Fibroblast of lung (primary cell): ENCODE measurements around the gene UBQLN1. TPM values are rescaled to one million over a fixed set of nuclear protein-coding genes. Genes with fewer than 3 reads are reported as not detected.
"Not testable (repeated sequence)": the region's sequence is repeated elsewhere in the genome, so short reads cannot be mapped to it uniquely, and the experiment has no call there.

Source experiments
- DNase-seq, 2 donors: peaks; one replicate each; pipeline versions ENCODE4 v3.0.0 to v3.0.0-alpha.2; 2010; ENCODE audit warnings: low read depth in 2 of 2
- H2AFZ ChIP-seq: 2 replicates; pipeline ENCODE4 v1.5.1; 2012; ENCODE audit warnings: low read length, control low read depth, inconsistent platforms
- H3K27ac ChIP-seq: 2 replicates; pipeline ENCODE4 v1.5.1; 2011; ENCODE audit warnings: low read length, control low read depth; ENCODE audit not compliant: insufficient read depth
- H3K27me3 ChIP-seq: 2 replicates; pipeline ENCODE4 v1.5.1; 2011; ENCODE audit warnings: mild to moderate bottlenecking, low read length; ENCODE audit not compliant: control insufficient read depth, insufficient read depth
- H3K36me3 ChIP-seq: 2 replicates; pipeline ENCODE4 v1.5.1; 2011; ENCODE audit warnings: low read length; ENCODE audit not compliant: control insufficient read depth, insufficient read depth
- H3K4me1 ChIP-seq: 2 replicates; pipeline ENCODE4 v1.5.1; 2011; ENCODE audit warnings: low read length; ENCODE audit not compliant: control insufficient read depth, insufficient read depth; ENCODE audit errors: extremely low read depth
- H3K4me2 ChIP-seq: 2 replicates; pipeline ENCODE4 v1.5.1; 2011; ENCODE audit warnings: low read length, control low read depth; ENCODE audit not compliant: insufficient read depth; ENCODE audit errors: extremely low read depth
- H3K4me3 ChIP-seq, 4 experiments: fragments of 200-600 bp in 1 of 4; sonication (generic) in 1 of 4; replicated peaks in 1 of 4; 2 replicates each; pipeline ENCODE4 v1.5.1; 2011 to 2016; ENCODE audit warnings: low read length in 4 of 4, low read depth in 3 of 4, mild to moderate bottlenecking in 3 of 4, control low read depth in 2 of 4, inconsistent platforms in 1 of 4, mixed read lengths in 1 of 4; ENCODE audit not compliant: insufficient read depth in 1 of 4; ENCODE audit errors: control extremely low read depth in 1 of 4
- H3K79me2 ChIP-seq: 2 replicates; pipeline ENCODE4 v1.5.1; 2012; ENCODE audit warnings: mild to moderate bottlenecking, low read length, inconsistent platforms; ENCODE audit not compliant: control insufficient read depth, insufficient read depth
- H3K9ac ChIP-seq: 2 replicates; pipeline ENCODE4 v1.5.1; 2011; ENCODE audit warnings: mild to moderate bottlenecking, low read length, control low read depth; ENCODE audit not compliant: insufficient read depth
- H3K9me3 ChIP-seq: 2 replicates; pipeline ENCODE4 v1.5.1; 2012; ENCODE audit warnings: low read depth, low read length; ENCODE audit not compliant: control insufficient read depth, insufficient read depth
- H4K20me1 ChIP-seq: 2 replicates; pipeline ENCODE4 v1.5.1; 2011; ENCODE audit warnings: low read length; ENCODE audit not compliant: control insufficient read depth, insufficient read depth; ENCODE audit errors: extremely low read depth
- EZH2 ChIP-seq: IDR thresholded peaks from 2 replicates; pipeline ENCODE4 v1.5.1; 2012; ENCODE audit warnings: low read length, control low read depth, mild to moderate bottlenecking; ENCODE audit errors: missing control alignments
- polyA plus RNA-seq, 2 donors: library from polyadenylated mRNA; depleted of rRNA in 1 of 2; stranded (reverse) in 1 of 2; unstranded in 1 of 2; fragments of >200 nt; gene quantifications; 2 replicates each; pipeline ENCODE4 v1.2.1, GENCODE V29; 2011 to 2012; ENCODE audit warnings: missing spikeins in 1 of 2
- total RNA-seq: library from RNA; depleted of rRNA; stranded (reverse); fragments of >200 nt; gene quantifications from 2 replicates; pipeline ENCODE4 v1.2.1, GENCODE V29; 2014
- TF ChIP-seq, protein P1 (sequence below), 2 donors: IDR thresholded peaks in 1 of 2; conservative IDR thresholded peaks in 1 of 2; 1 replicate in 1 of 2; 2 replicates in 1 of 2; pipeline ENCODE4 v1.5.1; 2011 to 2012; ENCODE audit warnings: low read length in 2 of 2, control low read depth in 1 of 2, inconsistent platforms in 1 of 2, low read depth in 1 of 2, mild to moderate bottlenecking in 1 of 2

UBQLN1 gene
- total and polyA plus RNA-seq, 2 donors (not counting 1 experiment from before 2014, with no cell fraction given) = 130 to 141 TPM

DNA sequence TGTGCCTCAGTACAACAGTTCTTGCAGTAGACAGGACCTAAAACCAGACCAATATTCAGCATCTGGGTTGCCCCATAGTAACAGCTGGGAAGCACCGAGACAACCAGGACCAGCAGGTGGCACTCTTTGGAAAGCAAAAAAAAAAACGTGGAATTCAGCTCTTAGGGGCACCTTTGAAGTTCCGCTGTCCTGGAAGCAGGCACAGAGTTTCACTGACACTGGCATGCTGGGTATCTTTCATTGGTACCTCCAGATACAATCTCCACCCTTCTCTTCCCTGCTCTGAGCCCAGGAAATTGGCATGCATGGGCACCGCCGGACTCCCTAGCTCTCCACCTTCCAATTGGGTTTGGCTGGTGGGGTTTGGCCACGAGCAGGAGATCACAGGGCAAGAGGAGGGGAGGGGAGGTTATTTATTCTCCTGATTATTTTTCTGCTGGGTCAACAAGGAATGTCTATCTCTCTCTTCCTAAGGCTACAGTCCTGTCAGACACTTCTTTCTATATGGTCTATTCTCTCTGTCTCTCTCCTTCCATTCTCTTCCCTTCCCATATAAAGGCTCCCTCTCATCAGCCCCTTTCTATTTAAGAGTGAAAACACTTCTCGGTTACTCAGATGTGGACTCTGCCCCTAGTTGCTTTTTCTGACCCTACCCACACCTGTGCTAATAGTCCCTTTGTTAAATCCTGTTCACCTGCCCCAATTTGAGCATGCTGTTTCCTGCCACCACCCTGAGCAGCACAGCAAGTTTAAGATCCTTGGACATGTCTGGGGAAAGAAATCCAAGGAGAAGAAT lies 86.7 kb downstream of the UBQLN1 start:
- Histone ChIP-seq H4K20me1 (no peaks in the 10 kb centered on the region), H3K36me3 (no peaks in the 10 kb centered on the region), H3K4me3 (no peak overlapping the region), H3K9ac (no peak overlapping the region), H3K27ac (no peak overlapping the region), H3K79me2 (no peaks in the 10 kb centered on the region), H3K4me1 (peaks cover 3% of the 10 kb centered on the region), H2AFZ (no peak overlapping the region), H3K9me3 (no peaks in the 10 kb centered on the region), H3K4me2 (peak overlapping the region; percentile 63), H3K27me3 (no peaks in the 10 kb centered on the region)
- peak; percentile 39 to 63 for DNase-seq
- TF ChIP-seq, protein P1, sequence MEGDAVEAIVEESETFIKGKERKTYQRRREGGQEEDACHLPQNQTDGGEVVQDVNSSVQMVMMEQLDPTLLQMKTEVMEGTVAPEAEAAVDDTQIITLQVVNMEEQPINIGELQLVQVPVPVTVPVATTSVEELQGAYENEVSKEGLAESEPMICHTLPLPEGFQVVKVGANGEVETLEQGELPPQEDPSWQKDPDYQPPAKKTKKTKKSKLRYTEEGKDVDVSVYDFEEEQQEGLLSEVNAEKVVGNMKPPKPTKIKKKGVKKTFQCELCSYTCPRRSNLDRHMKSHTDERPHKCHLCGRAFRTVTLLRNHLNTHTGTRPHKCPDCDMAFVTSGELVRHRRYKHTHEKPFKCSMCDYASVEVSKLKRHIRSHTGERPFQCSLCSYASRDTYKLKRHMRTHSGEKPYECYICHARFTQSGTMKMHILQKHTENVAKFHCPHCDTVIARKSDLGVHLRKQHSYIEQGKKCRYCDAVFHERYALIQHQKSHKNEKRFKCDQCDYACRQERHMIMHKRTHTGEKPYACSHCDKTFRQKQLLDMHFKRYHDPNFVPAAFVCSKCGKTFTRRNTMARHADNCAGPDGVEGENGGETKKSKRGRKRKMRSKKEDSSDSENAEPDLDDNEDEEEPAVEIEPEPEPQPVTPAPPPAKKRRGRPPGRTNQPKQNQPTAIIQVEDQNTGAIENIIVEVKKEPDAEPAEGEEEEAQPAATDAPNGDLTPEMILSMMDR (conservative IDR thresholded peaks at IDR 0.05 in 1 of 2, IDR thresholded peaks at IDR 0.05 in 1 of 2; ENCODE audit: low read depth in 1 of 2, low read length in 2 of 2) = peak; percentile 71 to 80
- TF ChIP-seq EZH2 = no peak

- Histone ChIP-seq H3K4me1 (peaks cover 3% of the 10 kb centered on the region), H4K20me1 (no peaks in the 10 kb centered on the region), H3K4me3 (no peak overlapping the region), H2AFZ (no peak overlapping the region), H3K9ac (no peak overlapping the region), H3K36me3 (no peaks in the 10 kb centered on the region), H3K27ac (no peak overlapping the region), H3K9me3 (no peaks in the 10 kb centered on the region), H3K4me2 (no peak overlapping the region), H3K79me2 (no peaks in the 10 kb centered on the region), H3K27me3 (no peaks in the 10 kb centered on the region)
- TF ChIP-seq EZH2 = no peak
- TF ChIP-seq, protein P1 (conservative IDR thresholded peaks at IDR 0.05 in 1 of 2, IDR thresholded peaks at IDR 0.05 in 1 of 2; ENCODE audit: low read depth in 1 of 2, low read length in 2 of 2) = no peak
- DNase-seq = no peak
Measured at GRCh38 chr9:83617299-83617698, 90.5 kb downstream of the UBQLN1 start.

DNA sequence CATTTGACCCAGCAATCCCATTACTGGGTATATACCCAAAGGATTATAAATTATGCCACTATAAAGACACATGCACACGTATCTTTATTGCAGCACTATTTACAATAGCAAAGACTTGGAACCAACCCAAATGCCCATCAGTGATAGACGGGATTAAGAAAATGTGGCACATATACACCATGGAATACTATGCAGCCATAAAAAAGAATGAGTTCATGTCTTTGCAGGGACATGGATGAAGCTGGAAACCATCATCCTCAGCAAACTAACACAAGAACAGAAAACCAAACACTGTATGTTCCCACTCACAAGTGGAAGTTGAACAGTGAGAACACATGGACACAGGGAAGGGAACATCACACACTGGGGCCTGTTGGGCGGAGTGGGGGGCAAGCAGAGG lies 94.5 kb downstream of the UBQLN1 start:
- H3K4me1 ChIP-seq, H3K79me2 ChIP-seq, H4K20me1 ChIP-seq, H3K9ac ChIP-seq, H3K4me3 ChIP-seq, H2AFZ ChIP-seq, H3K4me2 ChIP-seq, DNase-seq, H3K27ac ChIP-seq, H3K36me3 ChIP-seq, H3K27me3 ChIP-seq, H3K9me3 ChIP-seq: not testable (repeated sequence)

Other genes with a start within 250 kb of the UBQLN1 start
- under 0.01 and 0.66 TPM in 2 replicates for gene FRMD3, start 169.6 kb downstream of the UBQLN1 start, total RNA-seq
- 0.14 and 0.19 TPM in 2 replicates for gene FRMD3, start 169.6 kb downstream of the UBQLN1 start, polyA plus RNA-seq
- 5.9 and 7.8 TPM in 2 replicates for gene IDNK, start 84.8 kb downstream of the UBQLN1 start, total RNA-seq
- gene IDNK, start 84.8 kb downstream of the UBQLN1 start, polyA plus RNA-seq = 4.5 and 7.0 TPM in 2 replicates
- 2.6 TPM in 2 replicates for gene GKAP1, start 109.8 kb upstream of the UBQLN1 start, total RNA-seq
- 0.95 and 1.0 TPM in 2 replicates for gene GKAP1, start 109.8 kb upstream of the UBQLN1 start, polyA plus RNA-seq
- gene KIF27, start 213.5 kb upstream of the UBQLN1 start, total RNA-seq = 4.8 and 6.2 TPM in 2 replicates
- 0.98 and 1.00 TPM in 2 replicates for gene KIF27, start 213.5 kb upstream of the UBQLN1 start, polyA plus RNA-seq